Measurements from ENCODE around the gene KCNN3. TPM values are rescaled to one million over a fixed set of nuclear protein-coding genes. Genes with fewer than 3 reads are reported as not detected.
"Not testable (repeated sequence)": the region's sequence is repeated elsewhere in the genome, so short reads cannot be mapped to it uniquely, and the experiment has no call there.

Gene KCNN3
- total RNA-seq, 3 donors from 2014 or later (not counting 1 experiment from before 2014, with no cell fraction given): 0.05 to 0.95 TPM; not detected in 1

GRCh38 chr1:154911691-154912550, 41.8 kb upstream of the KCNN3 start:
- TF ChIP-seq, protein P1, sequence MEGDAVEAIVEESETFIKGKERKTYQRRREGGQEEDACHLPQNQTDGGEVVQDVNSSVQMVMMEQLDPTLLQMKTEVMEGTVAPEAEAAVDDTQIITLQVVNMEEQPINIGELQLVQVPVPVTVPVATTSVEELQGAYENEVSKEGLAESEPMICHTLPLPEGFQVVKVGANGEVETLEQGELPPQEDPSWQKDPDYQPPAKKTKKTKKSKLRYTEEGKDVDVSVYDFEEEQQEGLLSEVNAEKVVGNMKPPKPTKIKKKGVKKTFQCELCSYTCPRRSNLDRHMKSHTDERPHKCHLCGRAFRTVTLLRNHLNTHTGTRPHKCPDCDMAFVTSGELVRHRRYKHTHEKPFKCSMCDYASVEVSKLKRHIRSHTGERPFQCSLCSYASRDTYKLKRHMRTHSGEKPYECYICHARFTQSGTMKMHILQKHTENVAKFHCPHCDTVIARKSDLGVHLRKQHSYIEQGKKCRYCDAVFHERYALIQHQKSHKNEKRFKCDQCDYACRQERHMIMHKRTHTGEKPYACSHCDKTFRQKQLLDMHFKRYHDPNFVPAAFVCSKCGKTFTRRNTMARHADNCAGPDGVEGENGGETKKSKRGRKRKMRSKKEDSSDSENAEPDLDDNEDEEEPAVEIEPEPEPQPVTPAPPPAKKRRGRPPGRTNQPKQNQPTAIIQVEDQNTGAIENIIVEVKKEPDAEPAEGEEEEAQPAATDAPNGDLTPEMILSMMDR (IDR thresholded peaks at IDR 0.05): no peak
- 94% methylated on average over 8 of the region's 8 CpGs for WGBS (ENCODE audit: insufficient coverage)
- no peaks in the 10 kb centered on the region for H3K36me3 ChIP-seq (ENCODE audit: control insufficient read depth, insufficient read depth, low read length)
- Mint-ChIP-seq H3K27ac (no peak overlapping the region), H3K4me1 (no peaks in the 10 kb centered on the region), H3K27me3 (ENCODE audit: low read depth in 2 of 2) (no peaks in the 10 kb centered on the region), H3K36me3 (peaks cover 7% of the 10 kb centered on the region), H3K4me3 (no peak overlapping the region), H3K9me3 (no peaks in the 10 kb centered on the region)
- H3K4me1 ChIP-seq (ENCODE audit: control insufficient read depth, insufficient read depth, low read length): no peaks in the 10 kb centered on the region
- no peak overlapping the region for H3K27ac ChIP-seq (ENCODE audit: low read length)
- ATAC-seq (no peak), DNase-seq (no peak)
- H3K27me3 ChIP-seq (ENCODE audit: control insufficient read depth, insufficient read depth, low read length): no peaks in the 10 kb centered on the region
- H3K9me3 ChIP-seq (ENCODE audit: control insufficient read depth, insufficient read depth, low read length): no peaks in the 10 kb centered on the region
- H3K4me3 ChIP-seq (ENCODE audit: low read length): no peak overlapping the region
- intact Hi-C loops (cut with micrococcal nuclease): no loop called here

GRCh38 chr1:154910851-154911250, 40.8 kb upstream of the KCNN3 start:
- TF ChIP-seq, protein P1 (IDR thresholded peaks at IDR 0.05): no peak
- no peak overlapping the region for H3K4me3 ChIP-seq (ENCODE audit: low read length)
- H3K36me3 Mint-ChIP-seq: no peaks in the 10 kb centered on the region
- no peaks in the 10 kb centered on the region for H3K4me1 ChIP-seq (ENCODE audit: control insufficient read depth, insufficient read depth, low read length)
- no peaks in the 10 kb centered on the region for H3K36me3 ChIP-seq (ENCODE audit: control insufficient read depth, insufficient read depth, low read length)
- H3K27ac ChIP-seq (ENCODE audit: low read length): no peak overlapping the region
- no peak for DNase-seq
- H3K9me3 ChIP-seq (ENCODE audit: control insufficient read depth, insufficient read depth, low read length): no peaks in the 10 kb centered on the region
- no peak overlapping the region for H3K4me3 Mint-ChIP-seq
- WGBS (ENCODE audit: insufficient coverage): 96% methylated on average over 5 of the region's 5 CpGs
- intact Hi-C loops (cut with micrococcal nuclease): no loop called here
- no peak for ATAC-seq
- no peaks in the 10 kb centered on the region for H3K4me1 Mint-ChIP-seq
- H3K9me3 Mint-ChIP-seq: no peaks in the 10 kb centered on the region
- no peaks in the 10 kb centered on the region for H3K27me3 ChIP-seq (ENCODE audit: control insufficient read depth, insufficient read depth, low read length)
- H3K27me3 Mint-ChIP-seq (ENCODE audit: low read depth in 2 of 2): no peaks in the 10 kb centered on the region
- no peak overlapping the region for H3K27ac Mint-ChIP-seq

GRCh38 chr1:154908937-154909336, 38.9 kb upstream of the KCNN3 start:
- Histone ChIP-seq H3K9me3 (ENCODE audit: control insufficient read depth, insufficient read depth, low read length) (no peaks in the 10 kb centered on the region), H3K36me3 (ENCODE audit: control insufficient read depth, insufficient read depth, low read length) (no peaks in the 10 kb centered on the region), H3K27me3 (ENCODE audit: control insufficient read depth, insufficient read depth, low read length) (no peaks in the 10 kb centered on the region), H3K4me1 (ENCODE audit: control insufficient read depth, insufficient read depth, low read length) (no peaks in the 10 kb centered on the region), H3K27ac (ENCODE audit: low read length) (no peak overlapping the region), H3K4me3 (ENCODE audit: low read length) (no peak overlapping the region)
- intact Hi-C loops (cut with micrococcal nuclease): no loop called here
- H3K4me1 Mint-ChIP-seq: no peaks in the 10 kb centered on the region
- TF ChIP-seq, protein P1 (IDR thresholded peaks at IDR 0.05): no peak
- 87% methylated on average over 5 of the region's 5 CpGs for WGBS (ENCODE audit: insufficient coverage)
- ATAC-seq: no peak
- H3K27ac Mint-ChIP-seq: no peak overlapping the region
- H3K27me3 Mint-ChIP-seq (ENCODE audit: low read depth in 2 of 2): no peaks in the 10 kb centered on the region
- no peaks in the 10 kb centered on the region for H3K36me3 Mint-ChIP-seq
- H3K4me3 Mint-ChIP-seq: no peak overlapping the region
- no peak for DNase-seq
- no peaks in the 10 kb centered on the region for H3K9me3 Mint-ChIP-seq

- intact Hi-C loops (cut with micrococcal nuclease): not testable (repeated sequence)
These were observed 38.0 kb upstream of the KCNN3 start for GRCh38 chr1:154908129-154908528.

More at GRCh38 chr1:154908129-154908528, 38.0 kb upstream of the KCNN3 start:
- not testable (repeated sequence) for H3K36me3 Mint-ChIP-seq; H3K9me3 ChIP-seq (ENCODE audit: control insufficient read depth, insufficient read depth, low read length); H3K36me3 ChIP-seq (ENCODE audit: control insufficient read depth, insufficient read depth, low read length); H3K9me3 Mint-ChIP-seq; DNase-seq; H3K27me3 ChIP-seq (ENCODE audit: control insufficient read depth, insufficient read depth, low read length); H3K4me3 ChIP-seq (ENCODE audit: low read length); H3K27ac Mint-ChIP-seq; H3K27ac ChIP-seq (ENCODE audit: low read length); H3K27me3 Mint-ChIP-seq (ENCODE audit: low read depth in 2 of 2); H3K4me3 Mint-ChIP-seq; H3K4me1 ChIP-seq (ENCODE audit: control insufficient read depth, insufficient read depth, low read length); ATAC-seq; H3K4me1 Mint-ChIP-seq
- 95% methylated on average over 3 of the region's 3 CpGs for WGBS (ENCODE audit: insufficient coverage)
